ENCODE results near the gene PLCB1.

DNA sequence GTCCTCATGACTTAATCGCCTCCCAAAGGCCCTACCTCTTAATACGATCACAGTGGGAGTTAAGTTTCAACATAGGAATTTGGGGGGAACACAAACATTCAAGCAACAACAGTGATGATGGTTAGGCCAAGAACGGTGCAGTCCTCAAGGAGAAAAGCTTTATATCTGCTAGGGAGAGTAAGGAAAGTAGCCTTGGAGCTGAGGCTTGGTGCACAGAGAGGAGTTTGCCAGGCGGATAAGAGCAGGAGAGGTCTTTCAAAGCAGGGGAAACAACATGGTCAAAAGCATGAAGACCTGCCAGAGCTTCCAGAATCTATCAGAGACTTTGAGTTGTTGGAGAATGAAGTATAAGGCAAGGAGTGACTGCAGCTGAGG is 119.1 kb downstream of the PLCB1 start:
- TF ChIP-seq POLR2AphosphoS5 (IDR thresholded peaks at IDR 0.05; ENCODE audit: borderline replicate concordance, low read depth, low read length) (no peak), EZH2 (IDR thresholded peaks at IDR 0.05) (no peak)

Measured in SK-N-MC (cell line).